Type B pancreatic cell (in vitro differentiated cells): Measurements from ENCODE around the gene TOLLIP. TPM values are rescaled to one million over a fixed set of nuclear protein-coding genes. Genes with fewer than 3 reads are reported as not detected.
A peak's percentile ranks its signal among the peaks of the same experiment; 100 is the strongest.

Experiments used
- DNase-seq: peaks from one replicate; pipeline ENCODE4 v3.0.0; 2021; ENCODE audit warnings: mixed read lengths; ENCODE audit not compliant: unreplicated experiment; ENCODE audit errors: extremely low spot score
- H3K27ac Mint-ChIP-seq: 2 replicates; pipeline ENCODE4 v1.8.0; 2021; ENCODE audit warnings: mild to moderate bottlenecking, mixed read lengths
- H3K27me3 Mint-ChIP-seq: 2 replicates; pipeline ENCODE4 v1.8.0; 2021; ENCODE audit warnings: mixed read lengths
- H3K36me3 Mint-ChIP-seq: 2 replicates; pipeline ENCODE4 v1.8.0; 2021; ENCODE audit warnings: mixed read lengths
- H3K4me1 Mint-ChIP-seq: one replicate; pipeline ENCODE4 v1.8.0; 2021; ENCODE audit warnings: mixed read lengths; ENCODE audit not compliant: unreplicated experiment
- H3K4me3 Mint-ChIP-seq: 2 replicates; pipeline ENCODE4 v1.8.0; 2021; ENCODE audit warnings: mild to moderate bottlenecking, mixed read lengths
- H3K9me3 Mint-ChIP-seq: 2 replicates; pipeline ENCODE4 v1.8.0; 2021; ENCODE audit warnings: mixed read lengths
- CTCF ChIP-seq: fragments of 200-600 bp; sonication (generic); conservative IDR thresholded peaks from 2 replicates; pipeline ENCODE4 v1.5.0; 2021; ENCODE audit warnings: antibody characterized with exemption, mild to moderate bottlenecking
- total RNA-seq: library from RNA; stranded (reverse); gene quantifications from 2 replicates; pipeline ENCODE4 v1.2.1, GENCODE V29; 2021; ENCODE audit warnings: low replicate concordance

TOLLIP gene
- total RNA-seq, 1 donor from 2014 or later = 49.2 TPM

- H3K4me3 Mint-ChIP-seq = no peak overlapping the region
- H3K27ac Mint-ChIP-seq = no peak overlapping the region
Measured at GRCh38 chr11:1297576-1298473, 11.6 kb downstream of the TOLLIP start.

GRCh38 chr11:1297011-1297575 is 12.3 kb downstream of the TOLLIP start:
- peak; percentile 42 for DNase-seq
- TF ChIP-seq CTCF = no peak
- H3K9me3 Mint-ChIP-seq = no peaks in the 10 kb centered on the region

More at GRCh38 chr11:1297576-1298473, 11.6 kb downstream of the TOLLIP start:
- no peaks in the 10 kb centered on the region for H3K9me3 Mint-ChIP-seq
- H3K27me3 Mint-ChIP-seq = no peaks in the 10 kb centered on the region
- no peaks in the 10 kb centered on the region for H3K36me3 Mint-ChIP-seq
- H3K4me1 Mint-ChIP-seq = peaks cover 26% of the 10 kb centered on the region
- DNase-seq = peak; percentile 65
- no peak for TF ChIP-seq CTCF

GRCh38 chr11:1296287-1296686 is 13.1 kb downstream of the TOLLIP start:
- H3K36me3 Mint-ChIP-seq = no peaks in the 10 kb centered on the region
- no peak overlapping the region for H3K4me3 Mint-ChIP-seq
- no peaks in the 10 kb centered on the region for H3K27me3 Mint-ChIP-seq
- no peaks in the 10 kb centered on the region for H3K9me3 Mint-ChIP-seq
- DNase-seq = no peak
- no peak for TF ChIP-seq CTCF
- H3K27ac Mint-ChIP-seq = no peak overlapping the region
- H3K4me1 Mint-ChIP-seq = peaks cover 22% of the 10 kb centered on the region

More at GRCh38 chr11:1297011-1297575, 12.3 kb downstream of the TOLLIP start:
- Mint-ChIP-seq H3K27ac (no peak overlapping the region), H3K4me3 (no peak overlapping the region), H3K27me3 (no peaks in the 10 kb centered on the region), H3K4me1 (peaks cover 22% of the 10 kb centered on the region), H3K36me3 (no peaks in the 10 kb centered on the region)

- DNase-seq = no peak
- TF ChIP-seq CTCF = no peak
- H3K27ac Mint-ChIP-seq = no peak overlapping the region
- no peaks in the 10 kb centered on the region for H3K9me3 Mint-ChIP-seq
- no peaks in the 10 kb centered on the region for H3K36me3 Mint-ChIP-seq
- no peaks in the 10 kb centered on the region for H3K27me3 Mint-ChIP-seq
- peaks cover 20% of the 10 kb centered on the region for H3K4me1 Mint-ChIP-seq
- H3K4me3 Mint-ChIP-seq = no peak overlapping the region
Measured at GRCh38 chr11:1295591-1295990, 13.8 kb downstream of the TOLLIP start.

GRCh38 chr11:1295086-1295485 is 14.3 kb downstream of the TOLLIP start:
- H3K27ac Mint-ChIP-seq = no peak overlapping the region
- no peaks in the 10 kb centered on the region for H3K36me3 Mint-ChIP-seq
- TF ChIP-seq CTCF = no peak
- no peaks in the 10 kb centered on the region for H3K9me3 Mint-ChIP-seq
- DNase-seq = no peak
- H3K4me1 Mint-ChIP-seq = peaks cover 15% of the 10 kb centered on the region
- H3K4me3 Mint-ChIP-seq = no peak overlapping the region
- no peaks in the 10 kb centered on the region for H3K27me3 Mint-ChIP-seq
